ENCODE results near the gene CD3E. TPM values are rescaled to one million over a fixed set of nuclear protein-coding genes. Genes with fewer than 3 reads are reported as not detected.

Gene CD3E
- total and polyA plus RNA-seq, 2 of the 13 experiments (the other 11 are each of a cell fraction or from before 2014, with no cell fraction given), result not detected

- no peak for ATAC-seq
- in situ Hi-C loops (cut with HindIII; ENCODE audit: extremely low pct_ligation_motif_present, low pct_unique_long_range_greater_than_20kb), result no loop called here
- ChIA-PET POLR2A (no interaction called here), CTCF (ENCODE audit: low intra/inter-chr PET ratio, low total read pairs) (no interaction called here)
- Histone ChIP-seq H3K4me1 (ENCODE audit: insufficient read depth, low read length) (peaks cover 30% of the 10 kb centered on the region), H3K9ac (ENCODE audit: insufficient read depth, low read depth, low read length) (no peak overlapping the region), H3K4me3 (replicated peaks in 1 of 3; ENCODE audit: insufficient read depth in 1 of 3, low read depth in 2 of 3, low read length in 3 of 3) (no peak overlapping the region), H4K20me1 (ENCODE audit: insufficient read depth, low read length) (no peaks in the 10 kb centered on the region), H3K27ac (ENCODE audit: extremely low read length, insufficient read depth, low read length) (no peak overlapping the region), H3K36me3 (replicated peaks in 1 of 2; ENCODE audit: control insufficient read depth in 1 of 2, insufficient read depth in 2 of 2, low read length in 2 of 2) (no peaks in the 10 kb centered on the region), H3K27me3 (ENCODE audit: control insufficient read depth in 1 of 2, insufficient read depth in 2 of 2, low read length in 2 of 2) (peaks cover 3 to 24% of the 10 kb centered on the region in 2 experiments; a peak in 2 of 5 replicates), H3K9me3 (ENCODE audit: low read length) (no peaks in the 10 kb centered on the region), H3K79me2 (ENCODE audit: insufficient read depth, low read length) (no peaks in the 10 kb centered on the region), H3K4me2 (ENCODE audit: low read depth, low read length) (no peak overlapping the region), H2AFZ (ENCODE audit: low read length) (no peak overlapping the region)
- BruUV-seq (replicated peaks), result no TSS peak
- 49% methylated on average over 6 of the region's 9 CpGs for whole genome bisulfite sequencing (ENCODE audit: low lambda C conversion rate)
- no peak for FAIRE-seq
- TF ChIP-seq ZNF180 (CRISPR knock-in tag; IDR thresholded peaks at IDR 0.05; ENCODE audit: borderline replicate concordance, low read depth) (no peak), RFX5 (IDR thresholded peaks at IDR 0.05; ENCODE audit: low read depth, low read length) (no peak), ATF4 (CRISPR knock-in tag; IDR thresholded peaks at IDR 0.05) (no peak), ELK4 (CRISPR knock-in tag; IDR thresholded peaks at IDR 0.05; ENCODE audit: borderline replicate concordance) (no peak), ZFX (CRISPR knock-in tag; IDR thresholded peaks at IDR 0.05; ENCODE audit: low read depth) (no peak), FOXP4 (CRISPR knock-in tag; IDR thresholded peaks at IDR 0.05) (no peak), EZH2 (conservative IDR thresholded peaks at IDR 0.05; ENCODE audit: low read depth, low read length) (no peak), ZNF333 (CRISPR knock-in tag; IDR thresholded peaks at IDR 0.05; ENCODE audit: borderline replicate concordance) (no peak), THYN1 (CRISPR knock-in tag; IDR thresholded peaks at IDR 0.05; ENCODE audit: borderline replicate concordance, low read depth) (no peak), ZNF784 (CRISPR knock-in tag; IDR thresholded peaks at IDR 0.05; ENCODE audit: borderline replicate concordance) (no peak), KMT2A (CRISPR knock-in tag; IDR thresholded peaks at IDR 0.05) (no peak), DMAP1 (CRISPR knock-in tag; IDR thresholded peaks at IDR 0.05) (no peak), ZFP41 (CRISPR knock-in tag; IDR thresholded peaks at IDR 0.05; ENCODE audit: borderline replicate concordance) (no peak), ZSCAN5A (CRISPR knock-in tag; IDR thresholded peaks at IDR 0.05; ENCODE audit: borderline replicate concordance) (no peak), ZNF530 (CRISPR knock-in tag; IDR thresholded peaks at IDR 0.05; ENCODE audit: low read depth) (no peak), GABPB1 (CRISPR knock-in tag; IDR thresholded peaks at IDR 0.05) (no peak), IRF9 (CRISPR knock-in tag; IDR thresholded peaks at IDR 0.05; ENCODE audit: borderline replicate concordance) (no peak)
- DNase-seq (ENCODE audit: low spot score), result no peak
- intact Hi-C loops (cut with micrococcal nuclease; ENCODE audit: unreplicated experiment), result no loop called here
Observed at GRCh38 chr11:118343248-118343647, 38.7 kb downstream of the CD3E start.
